ENCODE data around the gene NRXN2. TPM values are rescaled to one million over a fixed set of nuclear protein-coding genes. Genes with fewer than 3 reads are reported as not detected.

The NRXN2 gene
- total and polyA plus RNA-seq, 2 of the 13 experiments (the other 11 are each of a cell fraction or from before 2014, with no cell fraction given) = not detected

GRCh38 chr11:64594159-64594939 is 128.6 kb downstream of the NRXN2 start:
- Histone ChIP-seq H3K9ac (ENCODE audit: insufficient read depth, low read depth, low read length) (no peak overlapping the region), H3K27me3 (ENCODE audit: control insufficient read depth in 1 of 2, insufficient read depth in 2 of 2, low read length in 2 of 2) (peaks cover 4 to 11% of the 10 kb centered on the region in 2 experiments; a peak in 3 of 5 replicates), H4K20me1 (ENCODE audit: insufficient read depth, low read length) (no peaks in the 10 kb centered on the region), H3K27ac (ENCODE audit: extremely low read length, insufficient read depth, low read length) (no peak overlapping the region), H3K4me3 (replicated peaks in 1 of 3; ENCODE audit: insufficient read depth in 1 of 3, low read depth in 2 of 3, low read length in 3 of 3) (no peak overlapping the region), H3K4me2 (ENCODE audit: low read depth, low read length) (no peak overlapping the region), H3K36me3 (replicated peaks in 1 of 2; ENCODE audit: control insufficient read depth in 1 of 2, insufficient read depth in 2 of 2, low read length in 2 of 2) (no peaks in the 10 kb centered on the region), H3K79me2 (ENCODE audit: insufficient read depth, low read length) (no peaks in the 10 kb centered on the region), H3K9me3 (ENCODE audit: low read length) (peaks cover 20% of the 10 kb centered on the region), H3K4me1 (ENCODE audit: insufficient read depth, low read length) (peaks cover 18% of the 10 kb centered on the region), H2AFZ (ENCODE audit: low read length) (no peak overlapping the region)
- BruUV-seq (replicated peaks) = no TSS peak
- no peak for TF ChIP-seq HOXD1 (CRISPR knock-in tag; IDR thresholded peaks at IDR 0.05)
- TF ChIP-seq, protein P1, sequence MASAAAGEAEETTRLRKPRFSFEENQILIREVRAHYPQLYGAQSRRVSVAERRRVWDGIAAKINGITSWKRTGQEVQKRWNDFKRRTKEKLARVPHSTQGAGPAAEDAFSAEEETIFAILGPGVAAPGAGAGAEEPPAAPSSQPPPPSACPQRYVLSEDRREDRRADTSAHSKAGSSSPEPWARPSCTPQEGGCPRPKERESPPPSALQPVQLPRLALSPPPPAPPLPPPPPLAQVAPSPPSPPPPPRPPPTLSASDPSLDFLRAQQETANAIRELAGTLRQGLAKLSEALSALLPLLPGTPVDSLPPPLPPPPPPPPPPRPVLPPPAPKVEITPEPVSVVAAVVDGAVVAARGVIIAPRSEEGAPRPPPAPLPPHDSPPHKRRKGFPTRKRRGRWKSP (CRISPR knock-in tag; IDR thresholded peaks at IDR 0.05) = no peak
- TF ChIP-seq FOSL2 (CRISPR knock-in tag; IDR thresholded peaks at IDR 0.05) = no peak
- no peak for TF ChIP-seq MLLT10 (CRISPR knock-in tag; IDR thresholded peaks at IDR 0.05)
- TF ChIP-seq SMAD3 (CRISPR knock-in tag; IDR thresholded peaks at IDR 0.05) = no peak
- TF ChIP-seq NR2F1 (CRISPR knock-in tag; IDR thresholded peaks at IDR 0.05) = no peak
- 0 out of 2 replicates have a peak, but pooled peaks have one; percentile 3 for TF ChIP-seq FOXK2 (IDR thresholded peaks at IDR 0.05)
- CTCF ChIA-PET (ENCODE audit: low intra/inter-chr PET ratio, low total read pairs) = no interaction called here
- FAIRE-seq = no peak
- in situ Hi-C loops (cut with HindIII; ENCODE audit: extremely low pct_ligation_motif_present, low pct_unique_long_range_greater_than_20kb) (no loop called here), intact Hi-C loops (cut with micrococcal nuclease; ENCODE audit: unreplicated experiment) (no loop called here)
- no peak for ATAC-seq
- 64% methylated on average over 14 of the region's 14 CpGs for WGBS (ENCODE audit: low lambda C conversion rate)
- POLR2A ChIA-PET = no interaction called here
- no peak for DNase-seq (ENCODE audit: low spot score)
